CMK (cell line): Measurements from ENCODE around the gene BCAT1.

Experiments used
- DNase-seq: peaks from one replicate; pipeline ENCODE4 v3.0.0-alpha.2; 2010; ENCODE audit warnings: low read depth

BCAT1 gene

DNA sequence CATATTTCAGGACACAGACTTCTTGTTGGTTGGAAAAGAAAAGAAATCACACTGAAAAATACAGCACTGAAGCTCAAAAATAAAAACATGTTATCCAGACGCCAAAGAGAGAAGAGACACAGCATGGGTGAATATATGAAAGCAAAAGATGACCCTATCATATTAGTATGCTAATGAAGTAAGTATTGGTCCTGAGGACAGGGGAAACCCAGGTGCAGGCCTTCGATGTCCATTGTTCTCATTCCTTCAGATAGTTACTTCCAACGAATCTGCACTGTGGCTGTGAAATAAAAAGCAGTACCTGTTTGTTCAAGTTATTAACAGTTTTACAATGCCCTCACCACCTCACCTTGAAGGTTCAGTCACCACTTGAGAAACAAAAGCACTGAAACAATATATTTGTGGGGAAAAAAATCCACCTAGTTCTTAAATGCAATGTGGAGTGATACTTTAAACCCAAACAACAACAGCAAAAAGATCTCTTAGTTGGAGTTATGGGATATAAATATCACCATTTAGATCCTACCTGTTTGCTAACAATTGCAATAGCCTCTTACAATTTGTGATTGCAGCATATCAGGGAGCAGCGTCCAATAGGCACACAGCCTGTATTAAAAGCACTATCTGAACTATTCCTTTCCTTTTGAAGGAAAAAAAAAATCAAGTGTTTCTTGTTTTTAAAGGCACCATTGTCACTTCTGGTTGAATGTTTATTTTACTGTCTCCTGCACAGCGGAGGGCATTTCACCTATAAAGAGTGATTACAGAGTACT, 188.1 kb downstream of the BCAT1 start:
- DNase-seq: no peak

GRCh38 chr12:24760162-24760561, 188.7 kb downstream of the BCAT1 start:
- DNase-seq: no peak
